HG03342 (cell line): Measurements from ENCODE around the gene OR2V2.
"Not testable (repeated sequence)": the region's sequence is repeated elsewhere in the genome, so short reads cannot be mapped to it uniquely, and the experiment has no call there.

Source experiments
- ATAC-seq: cut with Tn5 transposase; IDR thresholded peaks from one replicate; pipeline ENCODE4 v1.9.1; 2021; ENCODE audit warnings: mild to moderate bottlenecking, moderate library complexity; ENCODE audit not compliant: unreplicated experiment

Gene OR2V2

GRCh38 chr5:181142054-181142453, 5.3 kb upstream of the OR2V2 start:
- no peak for ATAC-seq

GRCh38 chr5:181145133-181145532, 2.3 kb upstream of the OR2V2 start:
- no peak for ATAC-seq

GRCh38 chr5:181149355-181149754, 2.0 kb downstream of the OR2V2 start:
- ATAC-seq, result no peak

- no peak for ATAC-seq
These were observed 2.7 kb downstream of the OR2V2 start for GRCh38 chr5:181149806-181150733.

DNA sequence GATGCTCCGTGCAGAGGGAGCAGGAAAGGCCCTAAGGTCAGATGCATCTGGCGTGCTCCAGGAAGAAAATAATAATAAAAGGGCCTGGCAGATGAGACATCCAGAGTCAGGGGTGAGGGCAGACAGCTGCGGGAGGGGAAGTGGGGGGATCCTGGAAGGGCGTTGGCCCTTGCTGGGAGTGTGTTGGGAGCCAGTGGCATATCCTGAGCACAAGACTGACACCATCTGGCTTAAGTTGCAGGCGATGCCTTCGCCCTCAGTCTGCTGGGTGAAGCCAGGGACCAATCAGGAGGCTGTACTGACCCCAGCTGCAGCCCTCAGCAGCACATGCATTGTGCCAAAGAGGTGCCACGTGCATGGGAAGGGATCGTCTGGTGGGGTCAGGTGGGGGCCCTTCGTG, 3.8 kb downstream of the OR2V2 start:
- ATAC-seq, result no peak

- ATAC-seq, result no peak
These were observed 5.0 kb downstream of the OR2V2 start for GRCh38 chr5:181152406-181152805.

GRCh38 chr5:181153814-181154213, 6.4 kb downstream of the OR2V2 start:
- ATAC-seq, result no peak

- no peak for ATAC-seq
These were observed 9.4 kb downstream of the OR2V2 start for GRCh38 chr5:181156758-181157157.

DNA sequence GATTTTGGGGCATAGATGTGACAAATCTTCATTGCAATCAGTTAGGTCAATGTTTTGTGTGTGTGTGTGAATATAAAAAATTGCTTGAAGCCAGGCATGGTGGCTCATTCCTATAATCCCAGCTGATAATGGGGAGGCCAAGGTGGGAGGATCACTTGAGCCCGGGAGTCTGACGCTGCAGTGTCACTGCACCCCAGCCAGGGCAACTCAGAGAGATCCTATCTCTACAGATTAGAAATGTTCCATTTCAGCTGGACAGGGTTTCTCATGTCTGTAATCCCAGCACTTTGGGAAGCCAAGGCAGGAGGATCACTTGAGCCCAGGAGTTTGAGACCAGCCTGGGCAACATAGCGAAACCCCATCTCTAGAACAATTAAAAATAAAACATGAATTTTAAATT, 11.5 kb downstream of the OR2V2 start:
- ATAC-seq, result no peak

DNA sequence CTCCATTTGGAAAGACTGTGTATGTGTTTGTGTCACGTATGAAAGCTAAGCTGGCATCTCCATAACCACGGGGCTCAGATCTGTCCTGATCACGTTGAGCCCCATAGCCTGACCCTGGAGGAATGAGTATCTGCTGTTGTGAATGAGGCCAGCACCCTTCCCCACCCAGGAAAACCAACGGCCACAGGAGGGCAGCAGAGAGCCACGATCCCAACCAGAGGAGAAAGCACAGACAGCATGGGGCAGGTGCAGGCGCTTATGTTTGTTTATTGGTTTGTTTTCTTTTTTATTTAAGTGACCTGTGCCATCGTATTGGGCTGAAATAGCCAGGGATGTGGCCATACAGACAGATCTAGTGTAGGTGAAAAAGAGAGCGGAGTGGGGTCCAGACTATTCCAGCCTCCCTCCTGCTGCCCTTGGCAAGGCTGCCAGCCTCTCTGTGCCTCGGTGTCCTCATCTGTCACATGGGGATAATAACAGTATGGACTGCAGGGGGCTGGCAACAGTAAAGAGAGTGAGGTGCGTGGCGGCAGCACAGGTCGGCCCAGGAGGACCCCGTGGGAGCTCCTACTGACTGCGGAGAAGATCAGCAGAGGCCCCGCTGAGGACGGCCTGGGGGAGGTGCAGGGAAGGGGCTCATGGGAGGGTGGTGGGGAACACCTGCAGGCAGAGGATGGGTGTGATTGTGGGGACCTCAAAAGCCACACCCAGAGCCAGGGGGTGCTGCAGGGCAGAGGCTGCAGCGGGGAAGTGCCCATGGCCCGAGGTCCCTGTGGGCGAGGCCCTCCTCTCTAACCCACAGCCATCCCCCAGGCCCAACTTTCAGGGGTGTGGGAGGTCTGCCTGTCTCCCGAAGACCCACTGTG, 12.1 kb downstream of the OR2V2 start:
- ATAC-seq, result peak; percentile 70

DNA sequence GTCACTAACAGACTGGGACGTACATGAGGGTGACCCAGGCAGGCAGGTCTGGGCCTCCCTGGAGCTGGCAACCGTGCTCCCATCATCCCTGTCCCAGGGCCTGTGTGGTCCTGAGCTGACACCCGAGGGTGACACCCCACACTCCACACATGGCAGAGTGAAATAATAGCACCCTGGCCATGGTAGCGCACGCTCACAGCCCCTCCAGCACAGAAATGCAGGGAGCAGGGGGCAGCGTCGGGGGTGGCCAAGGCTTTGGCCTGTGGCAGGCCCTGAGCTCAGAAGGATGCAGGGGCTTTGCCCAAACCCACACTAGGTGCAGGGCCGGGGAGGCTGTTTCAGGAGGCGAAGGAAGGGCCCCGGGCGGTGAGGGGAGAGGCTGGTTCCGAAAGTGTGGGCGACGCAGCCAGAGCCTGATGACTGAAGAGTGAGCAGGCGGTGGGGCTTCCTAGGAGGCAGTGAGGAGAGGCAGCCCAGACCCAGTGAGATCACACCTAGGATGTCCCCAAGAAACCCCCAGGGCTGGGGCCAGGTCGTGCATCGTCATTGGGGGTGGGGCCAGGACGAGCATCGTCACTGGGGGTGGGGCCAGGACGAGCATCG, 12.9 kb downstream of the OR2V2 start:
- peak; percentile 54 for ATAC-seq

GRCh38 chr5:181160755-181161533, 13.6 kb downstream of the OR2V2 start:
- ATAC-seq, result not testable (repeated sequence)

DNA sequence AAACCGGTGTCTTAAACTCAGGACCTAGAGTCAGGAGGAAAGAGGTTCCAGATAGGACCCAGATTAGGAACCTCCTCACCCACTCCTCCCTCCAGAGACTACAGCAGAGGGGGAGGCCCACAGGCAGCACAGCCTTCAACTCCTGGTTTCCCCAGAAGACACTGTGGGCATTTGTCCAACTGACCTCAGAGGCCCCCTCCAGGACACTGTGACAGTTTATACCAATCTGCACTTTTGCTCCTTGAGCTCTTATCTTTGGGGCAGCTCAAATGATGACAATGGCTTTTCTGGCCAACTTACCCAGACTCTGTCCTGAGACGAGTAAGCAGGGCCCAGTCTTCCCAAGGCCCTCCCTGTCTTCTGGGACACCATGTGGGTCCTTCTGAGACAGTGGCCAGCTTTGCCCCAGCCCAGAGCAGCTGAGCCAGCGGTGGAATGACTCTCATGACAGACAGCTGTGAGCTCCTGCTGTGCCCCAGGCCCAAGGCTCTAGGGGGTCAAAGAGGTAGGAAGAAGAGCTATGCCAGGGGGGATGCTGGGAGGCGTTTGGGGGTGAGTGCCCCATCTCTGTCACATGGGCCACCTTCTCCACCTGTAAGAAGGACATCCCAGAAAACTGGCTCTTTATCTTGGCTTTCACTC, 14.3 kb downstream of the OR2V2 start:
- no peak for ATAC-seq

DNA sequence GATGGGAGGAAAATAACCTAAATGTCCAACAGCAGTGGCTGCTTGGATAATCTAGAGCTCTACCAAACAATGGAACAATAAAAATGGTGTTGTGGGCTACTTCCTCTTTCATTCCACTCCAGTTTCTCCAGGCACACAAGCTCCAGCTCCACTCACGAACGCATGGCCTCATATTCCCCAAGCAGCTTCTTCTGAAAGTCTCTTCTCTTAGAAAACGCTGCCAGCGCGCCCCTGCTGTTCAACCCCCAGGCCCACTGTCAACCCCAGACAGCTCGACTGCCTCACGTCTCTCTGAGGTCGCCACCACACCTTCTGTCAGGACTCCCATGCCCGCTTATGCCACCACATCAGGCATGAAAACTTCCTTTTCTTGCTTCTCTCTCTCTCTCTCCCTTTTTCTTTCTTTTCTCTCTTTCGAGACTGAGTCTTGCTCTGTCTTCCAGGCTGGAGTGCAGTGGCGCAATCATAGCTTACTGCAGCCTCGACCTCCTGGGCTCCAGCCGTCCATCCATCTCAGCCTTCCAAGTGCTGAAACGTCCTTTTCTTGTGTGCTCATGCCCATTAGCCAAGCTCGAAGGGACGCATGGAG, 16.2 kb downstream of the OR2V2 start:
- no peak for ATAC-seq

DNA sequence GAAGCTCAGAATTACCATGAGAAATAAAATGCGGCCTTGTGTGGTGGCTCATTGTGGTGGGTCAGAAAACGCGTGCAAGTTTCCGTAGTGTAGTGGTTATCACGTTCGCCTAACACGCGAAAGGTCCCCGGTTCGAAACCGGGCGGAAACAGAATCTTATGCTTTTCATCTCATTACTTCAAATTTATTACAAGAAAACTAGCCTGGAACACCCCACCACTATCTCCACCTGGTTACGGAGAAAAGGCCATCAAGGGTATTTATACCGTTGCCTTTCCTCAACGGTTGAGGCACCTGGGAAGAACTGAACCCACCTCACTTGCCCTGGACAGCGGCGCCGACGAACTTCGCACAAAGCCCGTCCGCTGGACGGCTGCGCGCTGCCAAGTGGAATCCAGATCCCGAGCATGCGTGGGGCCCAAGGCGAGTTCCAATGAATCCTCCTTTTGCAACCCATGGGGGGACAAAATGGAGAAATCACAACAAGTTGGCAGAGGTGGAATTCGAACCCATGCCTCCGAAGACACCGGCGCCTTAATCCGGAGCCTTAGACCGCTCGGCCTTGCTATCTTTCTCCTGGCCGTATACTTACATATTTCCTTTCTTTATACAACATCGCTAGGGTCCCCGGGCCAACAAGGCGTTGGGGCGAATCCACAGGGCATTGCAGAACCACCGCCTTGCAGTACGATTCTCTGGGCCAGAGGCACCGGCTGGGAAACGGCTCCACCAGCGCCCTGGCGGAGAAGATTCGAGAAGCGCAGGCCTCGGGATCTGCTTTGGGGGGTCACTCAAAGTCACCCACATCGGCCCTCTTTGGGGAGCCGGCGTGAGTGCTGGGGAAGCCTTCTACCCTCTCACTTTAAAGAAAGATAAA, 16.9 kb downstream of the OR2V2 start:
- ATAC-seq, result no peak

GRCh38 chr5:181166812-181167733, 19.7 kb downstream of the OR2V2 start:
- no peak for ATAC-seq

DNA sequence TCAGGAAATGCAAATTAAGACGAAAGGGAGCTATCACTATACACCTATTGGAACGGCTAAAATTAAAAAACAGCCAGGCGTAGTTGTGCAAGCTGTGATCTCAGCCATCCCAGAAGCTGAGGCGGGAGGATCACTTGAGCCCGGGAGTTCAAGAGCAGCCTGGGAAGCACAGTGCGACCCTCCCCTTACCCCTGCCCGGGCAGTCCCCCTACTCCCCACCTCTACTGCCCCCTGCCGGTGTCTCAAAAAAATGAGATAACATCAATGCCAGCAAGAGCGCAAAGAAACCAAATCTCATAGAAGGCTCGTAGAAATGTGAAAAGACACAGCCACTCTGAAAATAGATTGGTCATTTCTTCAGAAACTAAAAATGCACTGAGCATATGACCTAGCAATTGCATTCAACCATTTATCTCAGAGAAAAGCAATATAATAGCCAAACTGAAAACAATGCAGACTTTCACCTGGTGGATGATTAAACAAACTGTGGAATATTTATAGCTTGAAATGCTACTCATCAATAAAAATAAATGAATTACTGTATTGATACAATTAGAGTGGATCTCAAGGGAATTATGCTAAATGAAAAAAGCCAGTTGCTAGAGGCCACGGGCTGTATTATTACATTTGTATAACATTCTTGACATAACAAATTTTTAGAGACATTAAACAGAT, 20.6 kb downstream of the OR2V2 start:
- no peak for ATAC-seq
